ENCODE measurements around the gene GRIN2D.
A peak's percentile ranks its signal among the peaks of the same experiment; 100 is the strongest.

The GRIN2D gene

GRCh38 chr19:48393559-48394330 is at the start of gene GRIN2D:
TSS of gene GRIN2D (plus strand) at chr19:48393668. CDS start at chr19:48398393, 4,725 bp downstream.
- no peak for DNase-seq (ENCODE audit: low read depth)

- no peak for DNase-seq (ENCODE audit: low read depth)
Observed at GRCh38 chr19:48344892-48345291, 48.6 kb upstream of the GRIN2D start.

- no peak for DNase-seq (ENCODE audit: low read depth)
Observed at GRCh38 chr19:48346191-48346590, 47.3 kb upstream of the GRIN2D start.

GRCh38 chr19:48348045-48348444 is 45.4 kb upstream of the GRIN2D start:
- no peak for DNase-seq (ENCODE audit: low read depth)

- no peak for DNase-seq (ENCODE audit: low read depth)
Observed at GRCh38 chr19:48348737-48349136, 44.7 kb upstream of the GRIN2D start.

GRCh38 chr19:48350856-48351255 is 42.6 kb upstream of the GRIN2D start:
- no peak for DNase-seq (ENCODE audit: low read depth)

- peak; percentile 69 for DNase-seq (ENCODE audit: low read depth)
Observed at GRCh38 chr19:48351341-48351752, 42.1 kb upstream of the GRIN2D start.

GRCh38 chr19:48353677-48354076 is 39.8 kb upstream of the GRIN2D start:
- no peak for DNase-seq (ENCODE audit: low read depth)

- no peak for DNase-seq (ENCODE audit: low read depth)
Observed at GRCh38 chr19:48354332-48354992, 39.0 kb upstream of the GRIN2D start.

- DNase-seq (ENCODE audit: low read depth): no peak
Observed at GRCh38 chr19:48355365-48355954, 38.0 kb upstream of the GRIN2D start.

- DNase-seq (ENCODE audit: low read depth): no peak
Observed at GRCh38 chr19:48359123-48359522, 34.3 kb upstream of the GRIN2D start.

- no peak for DNase-seq (ENCODE audit: low read depth)
Observed at GRCh38 chr19:48361912-48362311, 31.6 kb upstream of the GRIN2D start.

- peak; percentile 85 for DNase-seq (ENCODE audit: low read depth)
Observed at GRCh38 chr19:48362716-48363499, 30.6 kb upstream of the GRIN2D start.

- DNase-seq (ENCODE audit: low read depth): no peak
Observed at GRCh38 chr19:48363500-48363809, 30.0 kb upstream of the GRIN2D start.

GRCh38 chr19:48363810-48364597 is 29.5 kb upstream of the GRIN2D start, which contains the start of the genes SYNGR4 and TMEM143:
TSS of gene SYNGR4 (plus strand) at chr19:48364367. CDS start at chr19:48365843, 1,476 bp downstream.
TSS of gene TMEM143 (minus strand) at chr19:48363940. CDS start at chr19:48363920, 20 bp downstream.
- peak; percentile 97 for DNase-seq (ENCODE audit: low read depth)

- DNase-seq (ENCODE audit: low read depth): no peak
Observed at GRCh38 chr19:48364598-48365348, 28.7 kb upstream of the GRIN2D start.

- no peak for DNase-seq (ENCODE audit: low read depth)
Observed at GRCh38 chr19:48365602-48366001, 27.9 kb upstream of the GRIN2D start.

GRCh38 chr19:48367855-48368254 is 25.6 kb upstream of the GRIN2D start:
- no peak for DNase-seq (ENCODE audit: low read depth)

- no peak for DNase-seq (ENCODE audit: low read depth)
Observed at GRCh38 chr19:48368936-48369335, 24.5 kb upstream of the GRIN2D start.

- no peak for DNase-seq (ENCODE audit: low read depth)
Observed at GRCh38 chr19:48370955-48371354, 22.5 kb upstream of the GRIN2D start.

- DNase-seq (ENCODE audit: low read depth): no peak
Observed at GRCh38 chr19:48371367-48371766, 22.1 kb upstream of the GRIN2D start.

Data from stimulated activated CD4-positive, alpha-beta T cell treated with anti-CD3 and anti-CD28 coated beads, Interleukin-2, amount 100 ng/mL, for 4 hours (primary cell).